GM21515 (cell line): Measurements from ENCODE around the gene HIF3A.
"Not testable (repeated sequence)": the region's sequence is repeated elsewhere in the genome, so short reads cannot be mapped to it uniquely, and the experiment has no call there.

ENCODE experiments used
- ATAC-seq: cut with Tn5 transposase; IDR thresholded peaks from one replicate; pipeline ENCODE4 v1.9.1; 2021; ENCODE audit not compliant: unreplicated experiment

The HIF3A gene

GRCh38 chr19:46291829-46292228, 5.0 kb upstream of the HIF3A start:
- no peak for ATAC-seq

- ATAC-seq: no peak
Observed at GRCh38 chr19:46294494-46294893, 2.3 kb upstream of the HIF3A start.

GRCh38 chr19:46295401-46296201, 1.2 kb upstream of the HIF3A start:
- no peak for ATAC-seq

- ATAC-seq: no peak
Observed at GRCh38 chr19:46296202-46296480, 701 bp upstream of the HIF3A start.

GRCh38 chr19:46297700-46298478, 1.0 kb downstream of the HIF3A start:
- no peak for ATAC-seq

GRCh38 chr19:46298479-46299003, 1.7 kb downstream of the HIF3A start:
- ATAC-seq: no peak

- no peak for ATAC-seq
Observed at GRCh38 chr19:46299004-46299509, 2.2 kb downstream of the HIF3A start.

GRCh38 chr19:46299695-46300094, 2.9 kb downstream of the HIF3A start:
- no peak for ATAC-seq

- no peak for ATAC-seq
Observed at GRCh38 chr19:46303322-46303690, 6.5 kb downstream of the HIF3A start.

GRCh38 chr19:46303691-46304397, 7.0 kb downstream of the HIF3A start:
- no peak for ATAC-seq

GRCh38 chr19:46306501-46306900, 9.7 kb downstream of the HIF3A start:
- no peak for ATAC-seq

- ATAC-seq: no peak
Observed at GRCh38 chr19:46308510-46308909, 11.7 kb downstream of the HIF3A start.

- no peak for ATAC-seq
Observed at GRCh38 chr19:46309056-46309455, 12.2 kb downstream of the HIF3A start.

GRCh38 chr19:46311444-46311843, 14.6 kb downstream of the HIF3A start:
- ATAC-seq: no peak

- ATAC-seq: not testable (repeated sequence)
Observed at GRCh38 chr19:46313540-46314469, 17.0 kb downstream of the HIF3A start.

GRCh38 chr19:46317339-46317738, 20.5 kb downstream of the HIF3A start:
- ATAC-seq: no peak

GRCh38 chr19:46319613-46320012, 22.8 kb downstream of the HIF3A start:
- no peak for ATAC-seq

GRCh38 chr19:46320559-46320958, 23.7 kb downstream of the HIF3A start:
- no peak for ATAC-seq

GRCh38 chr19:46321653-46322052, 24.8 kb downstream of the HIF3A start:
- ATAC-seq: no peak

- not testable (repeated sequence) for ATAC-seq
Observed at GRCh38 chr19:46323227-46323626, 26.4 kb downstream of the HIF3A start.
